Stimulated activated effector memory CD8-positive, alpha-beta T cell treated with anti-CD3 and anti-CD28 coated beads, Interleukin-12 subunit alpha, Interleukin-12 subunit beta, amount 100 ng/mL, for 72 hours (primary cell): ENCODE measurements around the gene PVRIG.
"Not testable (repeated sequence)": the region's sequence is repeated elsewhere in the genome, so short reads cannot be mapped to it uniquely, and the experiment has no call there.

Experiments used
- ATAC-seq: fragments of 150-1000 bp; cut with Tn5 transposase; 2 replicates; pipeline ENCODE4 v1.10.0; 2021
- DNase-seq, 2 donors: peaks; one replicate each; pipeline ENCODE4 v3.0.0; 2021 to 2022; ENCODE audit warnings: low spot score in 2 of 2
- H3K27ac Mint-ChIP-seq: one replicate; pipeline ENCODE4 v1.8.0; 2022; ENCODE audit warnings: mild to moderate bottlenecking, mixed read lengths
- H3K36me3 Mint-ChIP-seq: one replicate; pipeline ENCODE4 v1.8.0; 2022; ENCODE audit warnings: mild to moderate bottlenecking, mixed read lengths
- H3K4me1 Mint-ChIP-seq: one replicate; pipeline ENCODE4 v1.8.0; 2022; ENCODE audit warnings: mixed read lengths
- H3K4me3 Mint-ChIP-seq: one replicate; pipeline ENCODE4 v1.8.0; 2022; ENCODE audit warnings: mild to moderate bottlenecking, mixed read lengths
- H3K9me3 Mint-ChIP-seq: one replicate; pipeline ENCODE4 v1.8.0; 2022; ENCODE audit warnings: mixed read lengths

Gene PVRIG

GRCh38 chr7:100270046-100270918 lies 50.5 kb downstream of the PVRIG start:
- ATAC-seq, H3K9me3 Mint-ChIP-seq, H3K36me3 Mint-ChIP-seq, DNase-seq: not testable (repeated sequence)
- peaks cover 24% of the 10 kb centered on the region for H3K4me1 Mint-ChIP-seq
- peak overlapping the region; percentile 67 for H3K27ac Mint-ChIP-seq
- peak overlapping the region; percentile 64 for H3K4me3 Mint-ChIP-seq
